Uterus (tissue), 2 donors: ENCODE measurements around the gene MLLT10.

Experiments used
- POLR2A ChIP-seq, 2 donors: fragments of 450-650 bp; IDR thresholded peaks; one replicate each; pipeline ENCODE4 v1.6.1; 2016; ENCODE audit warnings: antibody characterized with exemption in 2 of 2, mild to moderate bottlenecking in 1 of 2, moderate library complexity in 1 of 2
- TF ChIP-seq, protein P1 (sequence below), 4 experiments: fragments of 200-600 bp in 2 of 4; fragments of 450-650 bp in 2 of 4; sonication (generic) in 2 of 4; IDR thresholded peaks; one replicate each; pipeline ENCODE4 v1.5.1; 2016 to 2019; ENCODE audit warnings: antibody characterized with exemption in 4 of 4, mild to moderate bottlenecking in 2 of 4, moderate library complexity in 1 of 4

DNA sequence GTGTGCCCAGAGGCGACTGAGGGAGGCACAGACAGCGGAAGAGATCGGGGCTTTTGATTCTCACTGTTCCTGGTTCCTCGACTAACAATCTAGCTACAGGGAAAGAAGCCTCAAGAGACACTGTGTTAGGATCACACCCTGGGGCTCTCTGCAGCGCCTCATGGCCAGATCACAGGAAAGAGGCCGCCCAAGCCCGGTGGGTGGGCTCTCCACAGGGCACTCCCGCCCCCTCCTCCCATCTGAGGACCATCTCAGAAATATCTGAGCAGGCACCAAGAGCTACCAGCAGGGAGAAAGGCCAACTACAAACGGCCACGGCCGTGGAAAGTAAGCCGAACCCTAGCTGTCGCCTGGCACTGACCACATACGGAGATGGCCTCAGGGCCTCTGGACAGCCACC lies 224.2 kb downstream of the MLLT10 start:
- TF ChIP-seq POLR2A (IDR thresholded peaks at IDR 0.05) = no peak
- TF ChIP-seq, protein P1, sequence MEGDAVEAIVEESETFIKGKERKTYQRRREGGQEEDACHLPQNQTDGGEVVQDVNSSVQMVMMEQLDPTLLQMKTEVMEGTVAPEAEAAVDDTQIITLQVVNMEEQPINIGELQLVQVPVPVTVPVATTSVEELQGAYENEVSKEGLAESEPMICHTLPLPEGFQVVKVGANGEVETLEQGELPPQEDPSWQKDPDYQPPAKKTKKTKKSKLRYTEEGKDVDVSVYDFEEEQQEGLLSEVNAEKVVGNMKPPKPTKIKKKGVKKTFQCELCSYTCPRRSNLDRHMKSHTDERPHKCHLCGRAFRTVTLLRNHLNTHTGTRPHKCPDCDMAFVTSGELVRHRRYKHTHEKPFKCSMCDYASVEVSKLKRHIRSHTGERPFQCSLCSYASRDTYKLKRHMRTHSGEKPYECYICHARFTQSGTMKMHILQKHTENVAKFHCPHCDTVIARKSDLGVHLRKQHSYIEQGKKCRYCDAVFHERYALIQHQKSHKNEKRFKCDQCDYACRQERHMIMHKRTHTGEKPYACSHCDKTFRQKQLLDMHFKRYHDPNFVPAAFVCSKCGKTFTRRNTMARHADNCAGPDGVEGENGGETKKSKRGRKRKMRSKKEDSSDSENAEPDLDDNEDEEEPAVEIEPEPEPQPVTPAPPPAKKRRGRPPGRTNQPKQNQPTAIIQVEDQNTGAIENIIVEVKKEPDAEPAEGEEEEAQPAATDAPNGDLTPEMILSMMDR (IDR thresholded peaks at IDR 0.05) = no peak
